GM18873 (cell line): ENCODE data around the gene PPP1R36.

Experiments
- ATAC-seq: cut with Tn5 transposase; IDR thresholded peaks from one replicate; pipeline ENCODE4 v1.9.1; 2021; ENCODE audit warnings: mild to moderate bottlenecking, moderate library complexity, moderate number of reproducible peaks; ENCODE audit not compliant: unreplicated experiment, low FRiP score

Gene PPP1R36

DNA sequence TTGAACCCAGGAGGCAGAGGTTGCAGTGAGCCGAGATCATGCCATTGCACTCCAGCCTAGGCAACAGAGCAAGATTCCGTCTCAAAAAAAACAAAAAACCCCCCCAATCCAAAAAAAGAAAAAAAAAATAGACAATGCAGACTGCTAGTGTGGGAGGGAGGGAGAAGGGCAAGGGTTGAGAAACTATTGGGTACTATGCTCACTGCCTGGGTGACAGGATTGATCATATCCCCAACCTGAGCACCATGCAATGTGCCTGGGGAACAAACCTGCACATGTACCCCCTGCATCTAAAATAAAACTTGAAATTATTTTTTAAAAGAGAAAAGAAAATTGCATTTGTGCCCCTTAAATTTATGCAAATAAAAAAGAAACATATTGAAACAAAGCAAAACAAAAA, 88.9 kb downstream of the PPP1R36 start:
- no peak for ATAC-seq
